Measurements from ENCODE around the gene SAMD11.

Gene SAMD11

DNA sequence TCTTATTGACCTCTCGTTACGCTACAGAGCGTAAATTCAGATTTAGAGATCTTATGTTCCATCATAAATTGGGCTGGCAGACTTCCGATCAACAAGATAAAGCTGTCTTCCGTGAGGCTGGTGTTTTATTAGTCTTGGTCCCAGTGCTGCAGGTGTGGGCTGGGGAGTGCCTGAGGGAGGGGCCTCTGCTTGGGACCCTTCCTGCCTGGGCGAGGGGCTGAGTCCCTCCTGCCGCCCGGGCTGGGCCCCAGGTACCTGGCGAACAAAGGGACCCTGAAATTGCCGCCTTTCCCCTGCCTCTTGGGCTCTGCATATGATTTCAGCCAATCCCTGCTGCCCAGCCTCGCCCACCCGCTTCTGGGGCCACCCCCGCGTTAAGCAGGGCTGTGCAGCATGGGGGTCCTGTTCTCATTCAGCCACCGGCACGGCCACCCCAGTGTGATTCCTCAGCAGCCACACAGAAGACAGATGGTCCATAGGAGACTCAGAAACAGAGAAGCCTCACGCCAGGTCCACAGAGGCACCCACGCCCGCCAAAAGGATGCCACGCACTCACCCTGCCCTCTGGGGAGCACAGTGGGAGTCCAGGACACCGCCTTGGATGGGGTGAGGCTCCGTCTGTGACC, 6.1 kb upstream of the SAMD11 start:
- DNase-seq, result no peak

DNA sequence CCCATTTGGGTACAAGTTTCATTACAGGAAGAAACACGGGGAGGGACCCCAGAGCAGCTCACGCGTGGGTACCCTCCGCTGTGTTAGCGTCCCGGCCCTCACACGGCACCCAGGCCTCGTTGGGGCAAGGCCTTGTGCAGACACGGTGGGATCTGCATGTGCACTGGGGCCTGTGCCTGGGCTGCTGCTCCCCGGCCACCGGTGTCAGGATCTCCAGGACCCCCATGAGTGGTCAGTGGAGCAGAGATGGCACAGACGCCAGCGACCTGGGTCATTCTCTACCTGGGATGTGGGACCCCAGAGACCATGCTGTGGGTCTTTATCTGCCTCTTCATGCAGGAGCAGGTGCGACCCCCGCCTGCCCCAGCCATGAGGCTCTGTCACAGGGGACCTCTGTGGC, 5.4 kb upstream of the SAMD11 start:
- DNase-seq, result no peak

- DNase-seq, result no peak
These were observed 4.9 kb upstream of the SAMD11 start for GRCh38 chr1:918843-919242.

DNA sequence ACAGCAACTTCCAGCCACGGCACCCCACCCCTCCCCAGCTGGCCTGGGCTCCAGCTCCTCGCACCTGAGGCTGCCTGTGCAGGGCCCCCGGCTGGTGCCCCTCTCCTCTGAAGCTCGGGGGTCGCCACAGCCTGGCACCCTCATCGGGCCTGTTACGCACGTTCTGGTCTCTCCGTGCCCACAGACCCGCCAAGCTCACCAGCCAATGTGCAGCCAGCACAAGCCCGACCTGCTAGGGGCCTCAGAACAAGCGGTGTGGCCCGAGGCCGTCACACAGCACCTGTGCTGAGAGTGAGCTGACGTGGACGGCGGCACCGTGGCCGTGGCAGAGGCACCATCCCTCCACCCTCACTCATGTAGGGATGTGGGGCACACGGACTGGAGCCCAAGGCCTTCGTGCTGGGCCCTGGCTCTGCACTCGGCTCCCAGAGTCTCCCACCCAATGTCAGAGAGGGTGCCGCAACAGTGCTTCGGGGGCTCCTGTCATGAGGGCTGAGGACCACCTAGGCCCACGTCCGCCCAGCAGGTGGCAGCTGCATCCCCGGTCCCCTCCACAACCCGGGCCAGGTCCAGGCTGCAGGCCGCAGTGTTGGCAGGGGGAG, 4.4 kb upstream of the SAMD11 start:
- DNase-seq, result no peak

- no peak for DNase-seq
These were observed 3.7 kb upstream of the SAMD11 start for GRCh38 chr1:920010-920409.

GRCh38 chr1:920521-920920, 3.2 kb upstream of the SAMD11 start:
- DNase-seq, result no peak

DNA sequence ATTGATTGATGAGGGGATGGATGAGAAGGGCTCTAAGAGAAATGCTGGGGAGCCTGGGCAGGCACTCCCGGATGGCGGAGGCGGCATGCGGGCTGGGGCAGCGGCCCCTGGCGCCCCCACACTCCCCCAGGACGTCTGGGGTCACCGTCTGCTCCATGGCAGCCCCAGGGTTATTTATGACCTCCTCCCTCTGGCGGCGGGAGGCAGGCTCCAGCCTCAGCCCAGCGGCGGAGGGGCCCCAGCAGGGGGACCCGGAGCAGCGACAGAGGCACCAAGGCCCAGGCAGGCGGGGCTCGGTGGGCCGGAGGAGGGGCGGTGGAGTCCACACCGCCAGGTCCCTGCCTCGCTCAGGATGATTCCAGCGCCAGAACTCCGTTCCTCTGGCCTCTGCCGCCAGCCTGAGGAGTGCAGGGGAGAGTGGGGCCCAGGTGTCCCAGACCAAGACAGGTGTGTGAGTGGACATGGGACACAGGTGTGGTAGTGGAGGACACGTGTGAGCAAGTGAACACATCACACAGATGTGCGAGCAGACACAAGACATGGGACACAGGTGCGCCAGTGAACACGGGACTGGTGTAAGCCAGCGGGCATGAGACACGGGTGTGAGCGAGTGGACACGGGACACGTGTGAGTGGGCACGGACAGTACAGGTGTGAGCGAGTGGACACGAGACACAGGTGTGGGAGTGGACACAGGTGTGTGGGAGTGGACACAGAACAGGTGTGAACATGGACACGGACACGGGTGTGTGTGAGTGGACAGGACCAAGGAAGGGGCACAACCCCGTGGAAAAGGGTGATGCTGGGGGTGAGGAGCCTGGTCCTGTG, 2.5 kb upstream of the SAMD11 start:
- DNase-seq, result no peak

- no peak for DNase-seq
These were observed 400 bp downstream of the SAMD11 start for GRCh38 chr1:923991-924655.

DNA sequence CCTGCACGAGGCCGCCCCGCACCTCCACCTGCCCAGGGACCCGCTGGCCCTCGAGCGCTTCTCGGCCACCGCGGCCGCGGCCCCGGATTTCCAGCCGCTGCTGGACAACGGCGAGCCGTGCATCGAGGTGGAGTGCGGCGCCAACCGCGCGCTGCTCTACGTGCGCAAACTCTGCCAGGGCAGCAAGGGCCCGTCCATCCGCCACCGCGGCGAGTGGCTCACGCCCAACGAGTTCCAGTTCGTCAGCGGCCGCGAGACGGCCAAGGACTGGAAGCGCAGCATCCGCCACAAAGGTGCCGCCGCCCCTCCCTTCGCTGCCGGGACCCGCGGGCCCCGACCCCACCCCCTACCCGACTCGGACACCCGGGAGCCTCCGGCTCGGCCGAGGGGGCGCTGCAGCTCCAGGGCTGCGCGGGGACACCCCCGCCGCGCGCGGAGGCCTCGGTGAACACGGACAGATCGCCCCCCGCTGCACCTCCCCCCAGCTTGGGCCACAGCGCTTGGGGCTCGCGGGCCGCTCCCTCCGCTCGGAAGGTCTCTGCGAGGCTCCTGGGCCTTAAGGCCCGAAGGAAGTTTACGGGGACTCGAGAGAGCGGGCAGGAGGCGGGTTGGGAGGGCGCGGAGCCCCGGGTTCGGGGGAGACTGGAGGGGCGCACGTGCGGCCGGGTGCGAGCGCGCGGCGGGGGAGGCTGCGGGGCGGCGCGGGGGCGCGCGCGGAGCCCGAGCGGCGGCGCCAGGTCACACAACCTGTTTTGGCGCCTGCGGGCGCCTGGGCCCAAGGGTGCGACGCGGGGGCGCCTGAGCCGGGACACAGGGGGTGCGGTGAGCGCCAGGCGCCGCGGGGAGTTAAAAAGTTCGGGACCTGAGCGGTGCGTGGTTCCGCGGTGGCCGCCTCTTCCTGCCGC, 1.2 kb downstream of the SAMD11 start:
- no peak for DNase-seq

DNA sequence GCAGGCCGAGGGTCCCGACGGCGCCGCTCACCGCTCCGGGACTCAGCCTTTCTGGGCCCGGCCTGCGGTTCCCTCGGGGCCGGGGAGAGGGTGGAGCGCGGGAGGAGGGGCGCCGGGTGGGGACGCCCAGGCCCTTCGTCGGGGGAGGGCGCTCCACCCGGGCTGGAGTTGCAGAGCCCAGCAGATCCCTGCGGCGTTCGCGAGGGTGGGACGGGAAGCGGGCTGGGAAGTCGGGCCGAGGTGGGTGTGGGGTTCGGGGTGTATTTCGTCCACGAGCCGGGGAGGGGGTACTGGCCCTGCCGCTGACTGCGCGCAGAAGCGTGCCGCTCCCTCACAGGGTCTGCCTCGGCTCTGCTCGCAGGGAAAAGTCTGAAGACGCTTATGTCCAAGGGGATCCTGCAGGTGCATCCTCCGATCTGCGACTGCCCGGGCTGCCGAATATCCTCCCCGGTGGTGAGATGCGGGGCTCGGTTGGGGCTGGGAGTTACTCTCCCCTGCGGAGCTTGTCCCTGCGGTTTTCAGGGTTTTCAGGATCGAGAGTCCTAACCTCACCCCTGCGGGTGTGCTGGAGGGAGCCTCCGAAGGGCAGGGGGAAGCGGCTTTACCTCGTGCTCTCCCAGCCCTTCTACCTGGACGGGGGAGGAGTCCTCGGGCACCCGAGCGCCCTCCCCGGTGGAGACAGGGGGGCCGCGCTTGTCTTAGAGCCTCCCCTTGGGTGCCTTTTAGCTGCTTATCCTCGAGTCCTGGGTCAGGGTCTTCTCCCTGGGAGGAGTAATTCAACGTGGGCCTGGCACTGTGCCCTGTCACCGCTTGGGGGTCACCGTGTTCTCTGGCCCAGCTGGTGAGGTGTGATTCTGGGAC, 2.1 kb downstream of the SAMD11 start:
- DNase-seq, result no peak

GRCh38 chr1:927234-927633, 3.5 kb downstream of the SAMD11 start:
- DNase-seq, result no peak

- no peak for DNase-seq
These were observed 4.0 kb downstream of the SAMD11 start for GRCh38 chr1:927748-928147.

DNA sequence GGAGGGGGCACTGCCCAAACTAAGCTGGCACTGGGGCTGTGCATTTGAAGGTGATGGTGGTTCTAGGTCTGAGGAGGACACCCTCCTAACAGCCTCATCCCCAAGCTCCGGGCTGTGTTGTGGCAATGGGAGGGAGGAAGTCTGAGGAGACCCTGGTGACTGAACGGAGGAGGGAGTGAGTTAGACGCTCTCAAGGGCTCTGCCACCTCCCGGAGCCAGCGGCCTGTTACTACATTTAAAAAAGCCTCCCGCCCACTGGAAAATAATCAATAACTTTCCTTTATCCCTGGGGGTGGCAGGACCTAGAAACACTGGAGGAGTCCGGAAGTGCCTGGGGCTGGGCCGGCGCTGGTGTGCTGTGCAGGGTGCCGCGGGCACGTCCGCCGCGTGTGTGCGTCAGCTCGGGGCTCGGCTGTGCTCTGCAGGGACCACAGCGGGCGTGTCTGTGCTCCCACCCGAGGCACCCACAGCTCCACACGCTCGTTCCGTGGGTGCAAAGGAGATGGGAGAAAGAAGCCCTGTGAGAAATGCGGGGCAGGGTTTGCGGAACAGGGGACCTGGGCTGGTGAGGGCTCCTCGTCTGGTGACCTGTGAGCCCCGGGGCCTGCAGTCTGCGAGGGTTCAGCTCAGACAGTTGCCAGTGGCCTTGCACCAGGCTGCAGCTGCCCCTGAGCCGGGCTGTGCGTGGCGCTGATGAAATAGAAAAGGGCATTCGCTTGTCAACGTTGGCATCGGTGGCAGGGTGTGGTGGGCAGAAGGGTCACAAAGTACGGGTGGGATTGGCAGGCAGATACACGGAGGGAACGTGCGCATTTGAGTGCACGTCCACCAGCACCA, 5.3 kb downstream of the SAMD11 start:
- DNase-seq, result no peak

GRCh38 chr1:929712-930632, 6.2 kb downstream of the SAMD11 start:
- no peak for DNase-seq

DNA sequence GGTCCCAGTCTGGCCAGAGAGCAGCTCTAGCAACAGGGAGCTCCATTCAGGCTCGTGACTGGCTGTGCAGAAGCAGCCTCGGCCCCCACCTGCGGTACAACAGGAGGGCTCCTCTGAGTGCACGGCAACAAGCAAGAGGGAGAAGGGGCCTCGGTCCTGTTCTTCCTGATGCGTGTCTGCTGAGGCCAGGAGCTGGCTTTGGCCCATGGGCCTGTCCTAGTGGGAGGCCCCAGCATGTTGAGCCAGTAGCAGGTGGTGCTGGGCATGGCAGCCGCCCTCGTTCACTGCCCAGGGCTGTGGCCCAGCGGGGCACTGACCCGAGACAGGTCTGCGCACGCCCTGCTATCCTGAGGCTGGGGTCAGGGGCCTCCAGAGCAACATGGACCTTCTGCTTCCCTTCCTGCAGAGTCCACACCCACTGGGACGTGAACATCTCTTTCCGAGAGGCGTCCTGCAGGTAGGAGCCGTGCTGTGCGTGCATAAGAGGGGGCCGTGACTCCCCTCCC, 7.0 kb downstream of the SAMD11 start:
- DNase-seq, result no peak

GRCh38 chr1:931380-932172, 7.9 kb downstream of the SAMD11 start:
- no peak for DNase-seq

- no peak for DNase-seq
These were observed 8.4 kb downstream of the SAMD11 start for GRCh38 chr1:932173-932510.
